ENCODE results near the gene TPK1.
"Not testable (repeated sequence)": the region's sequence is repeated elsewhere in the genome, so short reads cannot be mapped to it uniquely, and the experiment has no call there.

TPK1 gene

DNA sequence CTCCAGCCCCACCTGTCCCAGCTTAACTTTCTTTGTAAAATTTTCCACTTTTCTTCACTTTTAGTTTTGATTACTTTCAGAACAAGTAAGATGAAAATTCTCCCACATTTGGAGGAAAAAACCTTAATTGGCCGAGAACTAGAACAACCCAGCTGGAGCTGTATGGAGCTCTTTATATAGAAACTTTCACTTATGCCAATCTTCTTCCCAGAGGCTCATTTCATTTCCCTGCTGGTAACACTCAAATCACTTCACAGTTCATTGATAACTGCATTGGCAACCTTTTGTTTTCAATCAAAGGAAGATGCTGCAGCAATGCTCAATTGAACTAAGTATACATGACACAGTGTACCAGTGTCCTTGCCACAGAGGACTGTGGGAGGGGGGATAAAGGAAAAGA, 256.2 kb downstream of the TPK1 start:
- Histone ChIP-seq H3K27ac (ENCODE audit: low read depth, low read length) (no peak overlapping the region), H3K79me2 (ENCODE audit: control insufficient read depth, low read length) (no peaks in the 10 kb centered on the region), H3K4me1 (ENCODE audit: control insufficient read depth, low read length) (no peaks in the 10 kb centered on the region), H3K4me2 (ENCODE audit: low read length) (no peak overlapping the region), H3K36me3 (ENCODE audit: control insufficient read depth, low read length) (no peaks in the 10 kb centered on the region), H4K20me1 (ENCODE audit: control insufficient read depth, insufficient read depth, low read depth, low read length) (no peaks in the 10 kb centered on the region), H3K9me2 (replicated peaks; ENCODE audit: control insufficient read depth, low read length) (no peaks in the 10 kb centered on the region), H3K4me3 (ENCODE audit: low read length) (no peak overlapping the region), H3K9me3 (ENCODE audit: control insufficient read depth, insufficient read depth, low read length) (no peaks in the 10 kb centered on the region), H3K27me3 (ENCODE audit: control insufficient read depth, low read length) (no peaks in the 10 kb centered on the region), H3F3A (ENCODE audit: control insufficient read depth, insufficient read depth) (no peaks in the 10 kb centered on the region)
- TF ChIP-seq EZH2phosphoT487 (IDR thresholded peaks at IDR 0.05; ENCODE audit: borderline replicate concordance, low read length) (no peak), CTCF (IDR thresholded peaks at IDR 0.05; ENCODE audit: low read depth, low read length, poor library complexity, severe bottlenecking) (no peak)

- TF ChIP-seq EZH2phosphoT487 (IDR thresholded peaks at IDR 0.05; ENCODE audit: borderline replicate concordance, low read length) (no peak), CTCF (IDR thresholded peaks at IDR 0.05; ENCODE audit: low read depth, low read length, poor library complexity, severe bottlenecking) (no peak)
- H3K79me2 ChIP-seq (ENCODE audit: control insufficient read depth, low read length) = no peaks in the 10 kb centered on the region
- no peak overlapping the region for H3K4me3 ChIP-seq (ENCODE audit: low read length)
- H4K20me1 ChIP-seq (ENCODE audit: control insufficient read depth, insufficient read depth, low read depth, low read length) = no peaks in the 10 kb centered on the region
- no peaks in the 10 kb centered on the region for H3F3A ChIP-seq (ENCODE audit: control insufficient read depth, insufficient read depth)
- no peaks in the 10 kb centered on the region for H3K36me3 ChIP-seq (ENCODE audit: control insufficient read depth, low read length)
- H3K4me1 ChIP-seq (ENCODE audit: control insufficient read depth, low read length) = no peaks in the 10 kb centered on the region
- no peaks in the 10 kb centered on the region for H3K9me3 ChIP-seq (ENCODE audit: control insufficient read depth, insufficient read depth, low read length)
- H3K4me2 ChIP-seq (ENCODE audit: low read length) = no peak overlapping the region
- no peaks in the 10 kb centered on the region for H3K9me2 ChIP-seq (replicated peaks; ENCODE audit: control insufficient read depth, low read length)
- H3K27ac ChIP-seq (ENCODE audit: low read depth, low read length) = no peak overlapping the region
- no peaks in the 10 kb centered on the region for H3K27me3 ChIP-seq (ENCODE audit: control insufficient read depth, low read length)
Measured at GRCh38 chr7:144575456-144575855, 260.4 kb downstream of the TPK1 start.

DNA sequence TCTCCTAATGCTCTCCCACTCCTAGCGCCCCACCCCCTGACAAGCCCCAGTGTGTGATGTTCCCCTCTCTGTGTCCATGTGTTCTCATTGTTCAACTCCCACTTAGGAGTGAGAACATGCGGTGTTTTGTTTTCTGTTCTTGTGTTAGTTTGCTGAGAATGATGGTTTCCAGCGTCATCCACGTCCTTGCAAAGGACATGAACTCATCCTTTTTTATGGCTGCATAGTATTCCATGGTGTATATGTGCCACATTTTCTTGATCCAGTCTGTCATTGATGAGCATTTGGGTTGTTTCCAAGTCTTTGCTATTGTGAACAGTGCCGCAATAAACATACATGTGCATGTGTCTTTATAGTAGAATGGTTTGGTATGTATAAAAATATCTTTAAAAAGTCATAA, 261.1 kb downstream of the TPK1 start:
- H3K4me3 ChIP-seq (ENCODE audit: low read length); H4K20me1 ChIP-seq (ENCODE audit: control insufficient read depth, insufficient read depth, low read depth, low read length); H3K27ac ChIP-seq (ENCODE audit: low read depth, low read length); H3K4me1 ChIP-seq (ENCODE audit: control insufficient read depth, low read length); H3K4me2 ChIP-seq (ENCODE audit: low read length); H3K36me3 ChIP-seq (ENCODE audit: control insufficient read depth, low read length); H3K27me3 ChIP-seq (ENCODE audit: control insufficient read depth, low read length); H3K9me2 ChIP-seq (replicated peaks; ENCODE audit: control insufficient read depth, low read length); H3K79me2 ChIP-seq (ENCODE audit: control insufficient read depth, low read length); H3K9me3 ChIP-seq (ENCODE audit: control insufficient read depth, insufficient read depth, low read length); H3F3A ChIP-seq (ENCODE audit: control insufficient read depth, insufficient read depth): not testable (repeated sequence)

DNA sequence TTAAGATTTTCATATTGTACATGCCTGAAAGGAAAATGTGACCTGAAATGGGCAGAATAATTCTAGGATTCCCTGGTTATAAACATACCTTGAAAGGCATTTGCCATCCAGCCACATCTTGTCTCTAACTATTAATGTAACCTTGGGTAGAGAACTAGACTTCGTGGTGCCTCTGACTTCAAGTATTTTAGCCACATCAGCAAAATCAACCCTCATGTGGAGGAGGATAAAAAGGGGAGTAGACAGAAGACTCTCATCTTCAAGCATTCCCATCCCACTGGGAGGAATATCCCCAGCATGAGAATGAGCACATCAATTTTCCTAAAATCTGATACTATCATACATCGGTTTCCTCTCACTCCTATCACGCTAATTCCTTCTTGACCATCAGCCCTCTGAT, 267.6 kb downstream of the TPK1 start:
- no peak overlapping the region for H3K4me3 ChIP-seq (ENCODE audit: low read length)
- H3K79me2 ChIP-seq (ENCODE audit: control insufficient read depth, low read length) = no peaks in the 10 kb centered on the region
- H4K20me1 ChIP-seq (ENCODE audit: control insufficient read depth, insufficient read depth, low read depth, low read length) = no peaks in the 10 kb centered on the region
- no peak overlapping the region for H3K27ac ChIP-seq (ENCODE audit: low read depth, low read length)
- no peak overlapping the region for H3K4me2 ChIP-seq (ENCODE audit: low read length)
- no peak for TF ChIP-seq CTCF (IDR thresholded peaks at IDR 0.05; ENCODE audit: low read depth, low read length, poor library complexity, severe bottlenecking)
- TF ChIP-seq EZH2phosphoT487 (IDR thresholded peaks at IDR 0.05; ENCODE audit: borderline replicate concordance, low read length) = no peak
- H3K9me2 ChIP-seq (replicated peaks; ENCODE audit: control insufficient read depth, low read length) = no peaks in the 10 kb centered on the region
- H3K36me3 ChIP-seq (ENCODE audit: control insufficient read depth, low read length) = no peaks in the 10 kb centered on the region
- H3F3A ChIP-seq (ENCODE audit: control insufficient read depth, insufficient read depth) = no peaks in the 10 kb centered on the region
- no peaks in the 10 kb centered on the region for H3K4me1 ChIP-seq (ENCODE audit: control insufficient read depth, low read length)
- H3K9me3 ChIP-seq (ENCODE audit: control insufficient read depth, insufficient read depth, low read length) = no peaks in the 10 kb centered on the region
- no peaks in the 10 kb centered on the region for H3K27me3 ChIP-seq (ENCODE audit: control insufficient read depth, low read length)

Measured in DOHH2 (cell line).